HG02884 (cell line): ENCODE results near the gene MMP19.

Source experiments
- ATAC-seq: cut with Tn5 transposase; IDR thresholded peaks from one replicate; pipeline ENCODE4 v1.9.1; 2021; ENCODE audit warnings: mild to moderate bottlenecking, moderate library complexity; ENCODE audit not compliant: unreplicated experiment

The MMP19 gene

DNA sequence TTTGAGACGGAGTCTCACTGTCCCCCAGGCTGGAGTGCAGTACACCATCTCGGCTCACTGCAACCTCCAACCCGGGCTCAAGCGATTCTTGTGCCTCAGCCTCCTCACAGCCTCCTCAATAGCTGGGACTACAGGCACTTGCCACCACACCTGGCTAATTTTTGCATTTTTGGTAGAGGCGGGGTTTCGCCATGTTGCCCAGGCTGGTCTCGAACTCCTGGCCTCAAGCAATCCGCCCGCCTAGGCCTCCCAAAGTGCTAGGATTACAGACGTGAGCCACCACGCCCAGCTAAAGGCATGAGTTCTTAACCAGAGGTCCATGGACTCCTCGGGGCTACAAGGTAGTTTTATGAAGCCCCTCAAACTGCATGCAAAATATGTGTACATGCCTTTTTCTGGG, 27.3 kb downstream of the MMP19 start:
- ATAC-seq, result no peak

GRCh38 chr12:55814257-55814656, 28.5 kb downstream of the MMP19 start:
- ATAC-seq, result no peak

DNA sequence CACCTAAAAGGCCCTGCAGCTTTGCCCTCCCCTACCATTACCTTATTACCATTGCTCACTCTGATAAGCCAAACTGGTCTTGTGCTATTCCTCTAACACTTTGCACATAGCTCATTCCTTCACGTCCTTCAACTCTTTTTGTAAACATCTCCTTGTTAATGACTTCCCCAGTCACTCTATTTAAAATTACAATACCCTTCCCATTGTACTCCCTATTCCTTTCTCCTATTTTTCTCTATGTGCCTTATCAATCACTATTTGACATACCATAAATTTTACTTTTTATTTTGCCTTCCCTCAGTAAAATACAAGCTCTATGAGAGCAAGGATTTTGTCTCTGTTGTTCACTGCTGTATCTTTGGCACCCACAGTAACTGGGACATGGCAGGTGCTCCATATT, 30.6 kb downstream of the MMP19 start:
- ATAC-seq, result no peak

GRCh38 chr12:55809274-55809673, 33.5 kb downstream of the MMP19 start:
- ATAC-seq, result no peak

GRCh38 chr12:55806982-55807381, 35.8 kb downstream of the MMP19 start:
- no peak for ATAC-seq

GRCh38 chr12:55797550-55797949, 45.2 kb downstream of the MMP19 start:
- ATAC-seq, result no peak

DNA sequence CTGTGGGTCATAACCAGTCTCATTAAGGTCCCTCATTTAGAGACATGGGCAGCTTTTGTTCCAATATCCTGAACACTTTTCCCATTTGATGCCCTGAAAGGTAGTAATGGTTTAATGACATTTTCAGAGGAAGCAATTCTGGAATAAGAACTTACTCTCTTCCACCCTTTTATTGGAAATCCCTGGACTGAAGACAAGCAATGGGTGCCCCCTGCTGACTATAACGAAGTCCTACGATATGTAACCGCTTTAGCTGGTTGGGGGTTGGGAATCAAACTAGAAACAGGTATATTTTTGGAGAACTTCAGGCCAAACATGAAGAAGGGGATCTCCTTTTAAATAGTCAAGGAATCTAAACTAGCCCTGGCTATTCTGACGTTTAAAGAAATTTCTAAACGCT, 45.7 kb downstream of the MMP19 start:
- ATAC-seq, result no peak

DNA sequence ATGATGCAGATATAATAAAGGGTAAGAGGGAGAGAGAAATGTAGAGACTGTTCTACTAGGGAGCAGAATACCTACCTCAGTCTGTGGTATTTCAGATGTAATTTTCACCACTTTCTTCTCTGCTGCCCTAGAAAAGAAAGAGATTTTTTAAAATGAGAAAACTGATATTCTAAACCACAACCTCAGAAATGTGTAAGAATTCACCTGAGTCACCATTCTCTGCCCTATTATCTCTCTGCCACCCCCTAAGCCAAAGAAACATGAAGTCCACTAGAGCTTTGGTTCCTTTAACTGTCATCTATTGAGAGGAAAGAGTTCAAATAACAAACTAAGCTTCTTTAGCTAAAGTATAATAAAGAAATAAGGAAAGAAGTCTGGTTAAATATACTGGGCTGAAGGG, 46.8 kb downstream of the MMP19 start:
- no peak for ATAC-seq

DNA sequence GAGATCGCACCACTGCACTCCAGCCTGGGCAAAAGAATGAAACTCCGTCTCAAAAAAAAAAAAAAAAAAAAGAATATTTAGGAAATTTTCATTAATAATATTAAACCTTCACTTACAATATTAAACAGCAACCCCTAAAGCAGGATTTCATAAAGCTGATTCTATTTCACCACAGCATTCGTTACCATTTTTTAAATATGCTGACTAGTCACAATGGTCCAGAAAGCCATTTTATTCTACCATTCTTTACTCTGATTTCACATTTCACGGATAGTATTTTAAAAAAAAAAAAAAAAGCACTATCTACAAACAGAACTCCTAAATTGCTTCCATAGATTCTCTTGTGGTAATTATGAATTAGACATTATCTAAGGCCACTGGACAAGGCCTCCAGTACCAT, 52.8 kb downstream of the MMP19 start:
- ATAC-seq, result no peak

DNA sequence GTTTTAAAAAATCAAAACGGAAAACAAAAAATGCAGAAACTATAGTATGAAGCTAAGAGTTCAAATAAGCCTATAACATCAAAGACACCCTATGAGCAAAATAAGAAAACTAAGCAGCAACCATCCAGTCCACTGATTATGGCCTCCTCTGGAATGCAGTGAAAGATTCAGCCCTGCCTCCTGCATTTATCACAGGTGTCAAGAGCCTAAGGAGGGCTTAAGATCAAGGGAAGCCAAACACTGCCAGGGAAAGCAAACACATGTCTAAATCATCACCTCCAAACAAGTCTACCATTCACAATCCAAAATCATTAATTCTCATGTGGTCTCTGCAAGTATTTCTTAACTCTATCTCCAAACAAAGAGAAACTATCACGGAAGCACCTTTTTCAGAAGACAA, 53.6 kb downstream of the MMP19 start:
- ATAC-seq, result no peak

DNA sequence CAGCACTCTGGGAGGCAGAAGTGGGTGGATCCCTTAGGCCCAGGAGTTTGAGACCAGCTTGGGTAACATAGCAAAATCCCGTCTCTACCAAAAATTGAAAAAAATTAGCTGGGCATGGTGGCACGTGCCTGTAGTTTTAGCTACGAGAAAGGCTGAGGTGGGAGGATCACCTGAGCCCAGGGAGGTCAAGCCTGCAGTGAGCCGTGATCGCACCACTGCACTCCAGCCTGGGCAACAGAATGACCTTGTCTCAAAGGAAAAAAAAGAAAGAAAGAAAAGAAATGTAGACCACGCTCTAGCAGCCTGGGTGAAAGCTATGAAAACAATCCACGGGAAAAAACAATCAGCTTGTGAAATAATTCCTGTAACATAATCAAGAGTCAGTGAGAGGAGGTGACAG, 54.2 kb downstream of the MMP19 start:
- ATAC-seq, result no peak
